ENCODE measurements around the gene PCDHA10.
"Not testable (repeated sequence)": the region's sequence is repeated elsewhere in the genome, so short reads cannot be mapped to it uniquely, and the experiment has no call there.

Gene PCDHA10

DNA sequence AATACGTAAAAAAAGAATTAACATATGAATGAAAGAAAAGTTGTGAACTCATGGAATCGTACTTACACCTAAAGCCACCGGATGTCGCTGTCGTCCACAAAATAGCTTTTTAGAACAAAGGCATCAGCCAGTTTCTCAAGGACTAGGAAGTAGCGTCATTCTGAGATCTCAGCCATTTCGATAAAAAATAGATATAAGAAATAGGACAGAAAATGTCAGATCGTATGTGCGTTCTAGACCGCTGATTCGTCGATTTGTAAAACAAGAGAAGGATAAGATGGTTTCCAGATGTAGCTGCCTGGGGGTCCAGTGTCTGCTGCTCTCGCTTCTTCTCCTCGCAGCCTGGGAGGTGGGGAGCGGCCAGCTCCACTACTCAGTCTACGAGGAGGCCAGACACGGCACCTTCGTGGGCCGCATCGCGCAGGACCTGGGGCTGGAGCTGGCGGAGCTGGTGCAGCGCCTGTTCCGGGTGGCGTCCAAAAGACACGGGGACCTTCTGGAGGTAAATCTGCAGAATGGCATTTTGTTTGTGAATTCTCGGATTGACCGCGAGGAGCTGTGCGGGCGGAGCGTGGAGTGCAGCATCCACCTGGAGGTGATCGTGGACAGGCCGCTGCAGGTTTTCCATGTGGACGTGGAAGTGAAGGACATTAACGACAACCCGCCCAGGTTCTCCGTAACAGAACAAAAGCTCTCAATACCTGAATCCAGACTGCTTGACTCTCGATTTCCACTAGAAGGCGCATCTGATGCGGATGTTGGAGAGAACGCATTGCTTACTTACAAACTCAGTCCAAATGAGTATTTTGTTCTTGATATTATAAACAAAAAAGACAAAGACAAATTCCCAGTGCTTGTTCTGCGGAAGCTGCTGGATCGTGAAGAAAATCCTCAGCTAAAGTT is at the start of gene PCDHA10:
Gene PCDHA10, plus strand, starts transcription at position 126 of the 903 bp plus-strand sequence. Its CDS starts 152 bp downstream, at position 278.
- peak; percentile 68 for DNase-seq (ENCODE audit: low spot score)

DNA sequence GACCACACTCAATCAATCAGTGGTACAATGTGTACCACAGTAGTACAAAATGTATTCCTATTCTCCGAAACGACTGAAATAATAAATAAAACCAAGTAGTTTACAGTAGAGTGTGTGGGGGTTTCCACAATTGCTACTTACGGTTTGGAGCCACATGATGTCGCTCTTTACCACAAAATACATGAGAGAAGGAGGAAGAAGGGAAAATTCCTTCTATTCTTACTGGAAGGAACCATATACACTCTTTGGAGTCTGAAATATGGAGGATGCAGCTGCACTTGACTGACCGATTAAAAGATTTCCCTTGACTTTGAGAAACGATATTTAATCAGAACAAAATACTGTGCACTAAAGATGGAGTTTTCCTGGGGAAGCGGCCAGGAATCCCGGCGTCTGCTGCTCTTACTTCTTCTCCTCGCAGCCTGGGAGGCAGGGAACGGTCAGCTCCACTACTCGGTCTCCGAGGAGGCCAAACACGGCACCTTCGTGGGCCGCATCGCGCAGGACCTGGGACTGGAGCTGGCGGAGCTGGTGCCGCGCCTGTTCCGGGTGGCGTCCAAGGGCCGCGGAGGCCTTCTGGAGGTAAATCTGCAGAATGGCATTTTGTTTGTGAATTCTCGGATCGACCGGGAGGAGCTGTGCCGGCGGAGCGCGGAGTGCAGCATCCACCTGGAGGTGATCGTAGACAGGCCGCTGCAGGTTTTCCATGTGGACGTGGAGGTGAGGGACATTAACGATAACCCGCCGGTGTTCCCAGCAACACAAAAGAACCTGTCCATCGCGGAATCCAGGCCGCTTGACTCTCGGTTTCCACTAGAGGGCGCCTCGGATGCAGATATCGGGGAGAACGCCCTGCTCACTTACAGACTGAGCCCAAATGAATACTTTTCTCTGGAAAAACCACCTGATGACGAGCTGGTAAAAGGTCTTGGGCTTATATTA is 48.6 kb upstream of the PCDHA10 start, which contains the start of gene PCDHA4:
Gene PCDHA4, plus strand, starts transcription at position 235 of the 942 bp plus-strand sequence.
- peak; percentile 59 for DNase-seq (ENCODE audit: low spot score)

DNA sequence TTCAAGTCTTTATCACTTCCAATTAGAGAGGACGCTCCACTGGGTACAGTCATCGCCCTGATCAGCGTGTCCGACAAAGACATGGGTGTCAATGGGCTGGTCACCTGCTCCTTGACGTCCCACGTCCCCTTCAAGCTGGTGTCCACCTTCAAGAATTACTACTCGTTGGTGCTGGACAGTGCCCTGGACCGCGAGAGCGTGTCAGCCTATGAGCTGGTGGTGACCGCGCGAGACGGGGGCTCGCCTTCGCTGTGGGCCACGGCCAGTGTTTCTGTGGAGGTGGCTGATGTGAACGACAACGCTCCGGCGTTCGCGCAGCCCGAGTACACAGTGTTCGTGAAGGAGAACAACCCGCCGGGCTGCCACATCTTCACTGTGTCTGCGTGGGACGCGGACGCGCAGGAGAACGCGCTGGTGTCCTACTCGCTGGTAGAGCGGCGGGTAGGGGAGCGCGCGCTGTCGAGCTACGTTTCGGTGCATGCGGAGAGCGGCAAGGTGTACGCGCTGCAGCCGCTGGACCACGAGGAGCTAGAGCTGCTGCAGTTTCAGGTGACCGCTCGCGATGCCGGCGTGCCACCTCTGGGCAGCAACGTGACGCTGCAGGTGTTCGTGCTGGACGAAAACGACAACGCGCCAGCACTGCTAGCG is 47.3 kb upstream of the PCDHA10 start:
- not testable (repeated sequence) for DNase-seq (ENCODE audit: low spot score)

DNA sequence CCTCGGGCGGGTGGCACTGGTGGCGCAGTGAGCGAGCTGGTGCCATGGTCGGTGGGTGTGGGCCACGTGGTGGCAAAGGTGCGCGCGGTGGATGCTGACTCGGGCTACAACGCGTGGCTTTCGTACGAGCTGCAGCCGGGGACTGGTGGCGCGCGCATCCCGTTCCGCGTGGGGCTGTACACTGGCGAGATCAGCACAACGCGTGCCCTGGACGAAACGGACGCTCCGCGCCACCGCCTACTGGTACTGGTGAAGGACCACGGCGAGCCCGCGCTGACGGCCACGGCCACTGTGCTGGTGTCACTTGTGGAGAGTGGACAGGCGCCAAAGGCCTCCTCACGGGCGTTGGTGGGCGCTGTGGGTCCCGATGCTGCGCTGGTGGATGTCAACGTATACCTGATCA is 46.8 kb upstream of the PCDHA10 start:
- DNase-seq (ENCODE audit: low spot score) = no peak

DNA sequence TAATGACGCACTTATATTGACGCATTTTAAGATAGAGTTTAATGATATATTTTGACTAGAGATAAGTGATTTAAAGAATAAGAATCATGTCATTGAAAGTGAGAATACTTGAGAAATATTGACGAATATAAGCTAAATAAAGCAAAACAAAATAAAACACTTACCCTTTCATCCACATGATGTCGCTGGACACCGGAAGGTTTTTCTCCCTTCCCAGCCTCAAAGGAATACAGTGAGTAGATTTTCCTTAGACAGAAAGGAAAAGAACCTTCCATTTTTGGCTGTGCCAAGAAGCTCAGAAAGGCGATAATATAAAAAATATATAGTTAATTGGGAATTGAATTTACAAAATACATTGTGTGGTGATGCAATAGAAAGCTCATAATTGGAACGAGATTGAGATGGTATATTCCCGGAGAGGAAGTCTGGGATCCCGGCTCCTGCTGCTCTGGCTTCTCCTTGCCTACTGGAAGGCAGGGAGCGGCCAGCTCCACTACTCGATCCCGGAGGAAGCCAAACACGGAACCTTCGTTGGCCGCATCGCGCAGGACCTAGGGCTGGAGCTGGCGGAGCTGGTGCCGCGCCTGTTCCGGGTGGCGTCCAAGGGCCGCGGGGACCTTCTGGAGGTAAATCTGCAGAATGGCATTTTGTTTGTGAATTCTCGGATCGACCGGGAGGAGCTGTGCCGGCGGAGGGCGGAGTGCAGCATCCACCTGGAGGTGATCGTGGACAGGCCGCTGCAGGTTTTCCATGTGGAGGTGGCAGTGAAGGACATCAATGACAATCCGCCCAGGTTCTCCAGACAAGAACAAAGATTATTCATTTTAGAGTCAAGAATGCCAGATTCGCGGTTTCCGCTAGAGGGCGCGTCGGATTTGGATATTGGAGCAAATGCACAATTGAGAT is 34.1 kb upstream of the PCDHA10 start, which contains the start of gene PCDHA5:
Gene PCDHA5, plus strand, starts transcription at position 239 of the 906 bp plus-strand sequence.
- peak; percentile 33 for DNase-seq (ENCODE audit: low spot score)

GRCh38 chr5:140822281-140822629 is 33.4 kb upstream of the PCDHA10 start:
- DNase-seq (ENCODE audit: low spot score) = no peak

GRCh38 chr5:140822969-140823368 is 32.7 kb upstream of the PCDHA10 start:
- not testable (repeated sequence) for DNase-seq (ENCODE audit: low spot score)

DNA sequence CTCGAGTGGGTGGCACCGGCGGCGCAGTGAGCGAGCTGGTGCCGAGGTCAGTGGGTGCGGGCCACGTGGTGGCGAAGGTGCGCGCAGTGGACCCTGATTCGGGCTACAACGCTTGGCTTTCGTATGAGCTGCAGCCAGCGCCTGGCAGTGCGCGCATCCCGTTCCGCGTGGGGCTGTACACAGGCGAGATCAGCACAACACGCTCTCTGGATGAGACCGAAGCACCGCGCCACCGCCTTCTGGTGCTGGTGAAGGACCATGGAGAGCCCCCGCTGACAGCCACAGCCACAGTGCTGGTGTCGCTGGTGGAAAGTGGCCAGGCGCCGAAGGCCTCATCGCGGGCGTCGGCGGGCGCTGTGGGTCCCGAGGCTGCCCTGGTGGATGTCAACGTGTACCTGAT is 32.2 kb upstream of the PCDHA10 start:
- DNase-seq (ENCODE audit: low spot score) = no peak

DNA sequence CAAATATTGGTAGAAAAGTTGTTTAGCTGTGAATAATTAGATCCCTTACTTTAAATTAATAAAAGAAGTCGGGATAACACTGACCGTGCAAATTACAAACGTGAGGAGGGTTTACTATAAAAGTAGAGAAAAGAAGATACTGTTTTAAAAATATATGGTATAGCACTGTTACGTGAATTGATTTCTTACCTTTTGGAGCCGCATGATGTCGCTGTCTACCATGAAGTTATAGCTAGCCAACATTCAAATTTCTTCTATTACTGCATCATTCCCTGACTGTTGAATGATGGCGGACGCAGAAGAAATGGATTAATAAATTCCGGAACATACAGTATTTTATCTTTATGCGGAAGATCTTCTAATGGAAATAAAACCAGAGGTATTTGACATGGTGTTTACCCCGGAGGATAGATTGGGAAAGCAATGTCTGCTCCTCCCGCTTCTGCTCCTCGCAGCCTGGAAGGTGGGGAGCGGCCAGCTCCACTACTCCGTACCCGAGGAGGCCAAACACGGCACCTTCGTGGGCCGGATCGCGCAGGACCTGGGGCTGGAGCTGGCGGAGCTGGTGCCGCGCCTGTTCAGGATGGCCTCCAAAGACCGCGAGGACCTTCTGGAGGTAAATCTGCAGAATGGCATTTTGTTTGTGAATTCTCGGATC is 27.9 kb upstream of the PCDHA10 start, which contains the start of gene PCDHA6:
Gene PCDHA6, plus strand, starts transcription at position 257 of the 658 bp plus-strand sequence. Its CDS starts 132 bp downstream, at position 389.
- DNase-seq (ENCODE audit: low spot score) = peak; percentile 39

GRCh38 chr5:140828362-140828737 is 27.3 kb upstream of the PCDHA10 start:
- DNase-seq (ENCODE audit: low spot score) = no peak

GRCh38 chr5:140829511-140830501 is 25.9 kb upstream of the PCDHA10 start:
- DNase-seq (ENCODE audit: low spot score) = not testable (repeated sequence)

- DNase-seq (ENCODE audit: low spot score) = peak; percentile 58
These were observed 21.7 kb upstream of the PCDHA10 start, which contains the start of gene PCDHA7 for GRCh38 chr5:140833993-140834392. Gene PCDHA7, plus strand, starts transcription at chr5:140834269. Its CDS starts 115 bp downstream, at chr5:140834384.

DNA sequence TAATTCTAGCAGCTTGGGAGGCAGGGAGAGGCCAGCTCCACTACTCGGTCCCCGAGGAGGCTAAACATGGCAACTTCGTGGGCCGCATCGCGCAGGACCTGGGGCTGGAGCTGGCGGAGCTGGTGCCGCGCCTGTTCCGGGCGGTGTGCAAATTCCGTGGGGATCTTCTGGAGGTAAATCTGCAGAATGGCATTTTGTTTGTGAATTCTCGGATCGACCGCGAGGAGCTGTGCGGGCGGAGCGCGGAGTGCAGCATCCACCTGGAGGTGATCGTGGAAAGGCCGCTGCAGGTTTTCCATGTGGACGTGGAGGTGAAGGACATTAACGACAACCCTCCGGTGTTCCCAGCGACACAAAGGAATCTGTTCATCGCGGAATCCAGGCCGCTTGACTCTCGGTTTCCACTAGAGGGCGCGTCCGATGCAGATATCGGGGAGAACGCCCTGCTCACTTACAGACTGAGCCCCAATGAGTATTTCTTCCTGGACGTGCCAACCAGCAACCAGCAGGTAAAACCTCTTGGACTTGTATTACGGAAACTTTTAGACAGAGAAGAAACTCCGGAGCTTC is 21.2 kb upstream of the PCDHA10 start:
- not testable (repeated sequence) for DNase-seq (ENCODE audit: low spot score)

- DNase-seq (ENCODE audit: low spot score) = no peak
These were observed 19.8 kb upstream of the PCDHA10 start for GRCh38 chr5:140835622-140836510.

- peak; percentile 51 for DNase-seq (ENCODE audit: low spot score)
These were observed 14.4 kb upstream of the PCDHA10 start, which contains the start of gene PCDHA8 for GRCh38 chr5:140840978-140841962. Gene PCDHA8, plus strand, starts transcription at chr5:140841187. Its CDS starts 135 bp downstream, at chr5:140841322.

Measured in globus pallidus (tissue), 1 donor.